ENCODE results near the gene ALKBH4. TPM values are rescaled to one million over a fixed set of nuclear protein-coding genes. Genes with fewer than 3 reads are reported as not detected.
"Not testable (repeated sequence)": the region's sequence is repeated elsewhere in the genome, so short reads cannot be mapped to it uniquely, and the experiment has no call there.

The ALKBH4 gene
- total RNA-seq, 1 experiment from 2014 or later = 31.0 TPM

DNA sequence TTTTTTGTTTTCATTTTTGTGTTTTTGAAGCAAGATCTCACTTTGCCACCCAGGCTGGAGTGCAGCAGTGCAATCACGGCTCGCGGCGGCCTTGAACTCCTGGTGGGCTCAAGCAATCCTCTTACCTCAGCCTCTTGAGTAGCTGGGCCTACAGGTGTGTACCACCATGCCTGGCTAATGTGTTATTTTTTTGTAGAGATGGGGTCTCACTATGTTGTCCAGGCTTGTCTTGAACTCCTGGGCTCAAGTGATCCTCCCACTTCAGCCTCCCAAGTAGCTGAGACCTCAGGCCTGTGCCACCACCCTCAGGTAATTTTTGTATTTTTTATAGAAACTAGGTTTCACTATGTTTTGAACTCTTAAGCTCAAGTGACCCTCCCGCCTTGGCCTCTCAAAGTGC lies 53.7 kb downstream of the ALKBH4 start:
- Histone ChIP-seq H3K9ac (ENCODE audit: low read length) (no peak overlapping the region), H2AFZ (ENCODE audit: low read length) (no peak overlapping the region), H3K27me3 (ENCODE audit: low read length) (no peaks in the 10 kb centered on the region), H3K9me3 (ENCODE audit: low read length) (no peaks in the 10 kb centered on the region), H3K4me3 (ENCODE audit: low read length) (no peak overlapping the region), H3K4me1 (ENCODE audit: insufficient read depth, low read length) (no peaks in the 10 kb centered on the region), H3F3A (ENCODE audit: low read length, unreplicated experiment) (no peaks in the 10 kb centered on the region), H4K20me1 (ENCODE audit: low read length) (no peaks in the 10 kb centered on the region), H3K79me2 (ENCODE audit: low read length) (no peaks in the 10 kb centered on the region), H3K27ac (ENCODE audit: low read length) (no peak overlapping the region), H3K36me3 (ENCODE audit: low read depth, low read length) (peaks cover 51% of the 10 kb centered on the region), H3K9me2 (replicated peaks; ENCODE audit: low read length) (no peaks in the 10 kb centered on the region), H3K4me2 (ENCODE audit: low read length) (no peak overlapping the region)
- TF ChIP-seq, protein P1, sequence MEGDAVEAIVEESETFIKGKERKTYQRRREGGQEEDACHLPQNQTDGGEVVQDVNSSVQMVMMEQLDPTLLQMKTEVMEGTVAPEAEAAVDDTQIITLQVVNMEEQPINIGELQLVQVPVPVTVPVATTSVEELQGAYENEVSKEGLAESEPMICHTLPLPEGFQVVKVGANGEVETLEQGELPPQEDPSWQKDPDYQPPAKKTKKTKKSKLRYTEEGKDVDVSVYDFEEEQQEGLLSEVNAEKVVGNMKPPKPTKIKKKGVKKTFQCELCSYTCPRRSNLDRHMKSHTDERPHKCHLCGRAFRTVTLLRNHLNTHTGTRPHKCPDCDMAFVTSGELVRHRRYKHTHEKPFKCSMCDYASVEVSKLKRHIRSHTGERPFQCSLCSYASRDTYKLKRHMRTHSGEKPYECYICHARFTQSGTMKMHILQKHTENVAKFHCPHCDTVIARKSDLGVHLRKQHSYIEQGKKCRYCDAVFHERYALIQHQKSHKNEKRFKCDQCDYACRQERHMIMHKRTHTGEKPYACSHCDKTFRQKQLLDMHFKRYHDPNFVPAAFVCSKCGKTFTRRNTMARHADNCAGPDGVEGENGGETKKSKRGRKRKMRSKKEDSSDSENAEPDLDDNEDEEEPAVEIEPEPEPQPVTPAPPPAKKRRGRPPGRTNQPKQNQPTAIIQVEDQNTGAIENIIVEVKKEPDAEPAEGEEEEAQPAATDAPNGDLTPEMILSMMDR (conservative IDR thresholded peaks at IDR 0.05; ENCODE audit: low read depth, low read length) = no peak
- TF ChIP-seq EZH2 (IDR thresholded peaks at IDR 0.05; ENCODE audit: low read length, unreplicated experiment) (no peak), EZH2phosphoT487 (IDR thresholded peaks at IDR 0.05; ENCODE audit: borderline replicate concordance, low read length) (no peak)
- ChIA-PET POLR2A (ENCODE audit: unreplicated experiment) (no interaction called here), CTCF (interaction anchor here (0.6 kb wide), 1 partner anchor 762 kb away, joined by 4 read pairs; no protein-coding TSS in a partner anchor)
- intact Hi-C loops (cut with micrococcal nuclease) = loop anchor here (5.0 kb wide), 1 partner anchor 41 kb away; no protein-coding TSS in a partner anchor
- no TSS peak for BruUV-seq (replicated peaks)
- no peak for ATAC-seq
- DNase-seq = no peak

DNA sequence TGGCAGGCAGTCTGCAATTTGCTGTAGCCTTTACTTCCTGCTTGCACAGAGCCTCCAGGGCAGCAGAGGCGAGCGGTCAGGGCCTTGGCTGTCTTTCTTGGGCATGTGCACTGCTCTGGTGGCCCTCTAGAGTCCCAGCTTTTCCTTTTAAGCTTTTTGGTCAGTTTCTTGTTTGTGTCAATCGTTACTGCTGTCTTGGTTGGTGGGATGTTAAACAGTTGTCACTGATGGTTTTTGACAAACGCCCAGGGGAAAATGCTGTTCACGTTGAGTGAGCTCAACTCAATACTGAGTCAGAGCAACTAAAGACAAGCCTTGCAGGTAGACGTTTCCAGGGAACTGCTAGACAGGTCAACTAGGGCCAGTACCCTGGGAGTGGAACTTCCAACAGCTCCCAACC lies 54.5 kb downstream of the ALKBH4 start:
- Histone ChIP-seq H3K4me2 (ENCODE audit: low read length) (no peak overlapping the region), H3K9me2 (replicated peaks; ENCODE audit: low read length) (no peaks in the 10 kb centered on the region), H3K9ac (ENCODE audit: low read length) (no peak overlapping the region), H2AFZ (ENCODE audit: low read length) (no peak overlapping the region), H3K27ac (ENCODE audit: low read length) (no peak overlapping the region), H3K9me3 (ENCODE audit: low read length) (no peaks in the 10 kb centered on the region), H3F3A (ENCODE audit: low read length, unreplicated experiment) (no peaks in the 10 kb centered on the region), H3K4me3 (ENCODE audit: low read length) (no peak overlapping the region), H3K27me3 (ENCODE audit: low read length) (no peaks in the 10 kb centered on the region), H3K4me1 (ENCODE audit: insufficient read depth, low read length) (no peaks in the 10 kb centered on the region), H4K20me1 (ENCODE audit: low read length) (no peaks in the 10 kb centered on the region), H3K36me3 (ENCODE audit: low read depth, low read length) (peaks cover 56% of the 10 kb centered on the region), H3K79me2 (ENCODE audit: low read length) (no peaks in the 10 kb centered on the region)
- ATAC-seq = no peak
- DNase-seq = no peak
- intact Hi-C loops (cut with micrococcal nuclease) = loop anchor here (5.0 kb wide), 1 partner anchor 42 kb away; no protein-coding TSS in a partner anchor
- no TSS peak for BruUV-seq (replicated peaks)
- CTCF ChIA-PET = no interaction called here
- TF ChIP-seq, protein P1 (conservative IDR thresholded peaks at IDR 0.05; ENCODE audit: low read depth, low read length) = no peak
- TF ChIP-seq EZH2 (IDR thresholded peaks at IDR 0.05; ENCODE audit: low read length, unreplicated experiment) (no peak), EZH2phosphoT487 (IDR thresholded peaks at IDR 0.05; ENCODE audit: borderline replicate concordance, low read length) (no peak)
- POLR2A ChIA-PET (ENCODE audit: unreplicated experiment) = interaction anchor here (0.6 kb wide), 1 partner anchor 8 kb away, joined by 4 read pairs; no protein-coding TSS in a partner anchor

DNA sequence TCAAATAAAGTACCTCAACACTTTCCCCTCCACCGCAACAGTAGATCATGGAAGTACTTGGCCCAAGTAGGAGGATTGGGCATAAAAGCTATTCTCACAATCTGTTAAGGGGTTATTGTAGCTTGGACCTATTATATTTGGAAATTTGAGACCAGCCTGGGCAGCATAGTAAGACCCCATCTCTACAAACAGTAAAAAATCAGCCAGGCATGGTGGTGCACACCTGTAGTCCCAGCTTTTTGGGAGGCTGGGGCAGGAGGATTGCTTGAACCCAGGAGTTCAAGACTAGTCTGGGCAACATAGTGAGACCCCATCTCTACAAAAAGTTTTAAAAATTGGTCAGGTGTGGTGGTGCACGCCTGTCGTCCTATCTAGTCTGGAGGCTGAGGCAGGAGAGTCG lies 55.3 kb downstream of the ALKBH4 start:
- ATAC-seq (no peak), DNase-seq (no peak)
- no peak overlapping the region for H3K4me2 ChIP-seq (ENCODE audit: low read length)
- H3K9me3 ChIP-seq (ENCODE audit: low read length) = no peaks in the 10 kb centered on the region
- no TSS peak for BruUV-seq (replicated peaks)
- no peak overlapping the region for H3K9ac ChIP-seq (ENCODE audit: low read length)
- H3K27me3 ChIP-seq (ENCODE audit: low read length) = no peaks in the 10 kb centered on the region
- H3F3A ChIP-seq (ENCODE audit: low read length, unreplicated experiment) = no peaks in the 10 kb centered on the region
- H3K4me3 ChIP-seq (ENCODE audit: low read length) = no peak overlapping the region
- TF ChIP-seq, protein P1 (conservative IDR thresholded peaks at IDR 0.05; ENCODE audit: low read depth, low read length) = no peak
- no peak for TF ChIP-seq EZH2phosphoT487 (IDR thresholded peaks at IDR 0.05; ENCODE audit: borderline replicate concordance, low read length)
- no peak for TF ChIP-seq EZH2 (IDR thresholded peaks at IDR 0.05; ENCODE audit: low read length, unreplicated experiment)
- H4K20me1 ChIP-seq (ENCODE audit: low read length) = no peaks in the 10 kb centered on the region
- POLR2A ChIA-PET (ENCODE audit: unreplicated experiment) = no interaction called here
- no peaks in the 10 kb centered on the region for H3K79me2 ChIP-seq (ENCODE audit: low read length)
- H3K9me2 ChIP-seq (replicated peaks; ENCODE audit: low read length) = no peaks in the 10 kb centered on the region
- H3K27ac ChIP-seq (ENCODE audit: low read length) = no peak overlapping the region
- H3K36me3 ChIP-seq (ENCODE audit: low read depth, low read length) = peaks cover 58% of the 10 kb centered on the region
- intact Hi-C loops (cut with micrococcal nuclease) = no loop called here
- CTCF ChIA-PET = no interaction called here
- H2AFZ ChIP-seq (ENCODE audit: low read length) = no peak overlapping the region
- no peaks in the 10 kb centered on the region for H3K4me1 ChIP-seq (ENCODE audit: insufficient read depth, low read length)

DNA sequence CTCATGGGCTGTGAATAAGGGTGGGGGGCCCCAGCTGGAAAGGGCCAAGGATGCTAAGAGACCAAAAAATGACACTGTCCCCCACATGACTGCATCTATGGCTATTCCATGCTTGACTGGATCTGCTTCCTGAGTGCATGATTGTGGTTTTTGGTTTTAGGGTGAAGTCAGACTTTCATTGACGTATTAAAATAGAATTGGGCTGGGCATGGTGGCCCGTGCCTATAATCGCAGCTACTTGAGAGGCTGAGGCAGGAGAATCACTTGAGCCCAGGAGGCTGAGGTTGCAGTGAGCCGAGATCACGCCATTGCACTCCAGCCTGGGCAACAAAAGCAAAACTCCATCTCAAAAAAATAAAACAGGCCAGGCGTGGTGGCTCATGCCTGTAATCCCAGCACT lies 56.1 kb downstream of the ALKBH4 start:
- H3K27me3 ChIP-seq (ENCODE audit: low read length); POLR2A ChIA-PET (ENCODE audit: unreplicated experiment); H3K27ac ChIP-seq (ENCODE audit: low read length); ATAC-seq; H3K79me2 ChIP-seq (ENCODE audit: low read length); H3K9me3 ChIP-seq (ENCODE audit: low read length); H3K4me3 ChIP-seq (ENCODE audit: low read length); H3K9me2 ChIP-seq (replicated peaks; ENCODE audit: low read length); H2AFZ ChIP-seq (ENCODE audit: low read length); H4K20me1 ChIP-seq (ENCODE audit: low read length); H3K4me1 ChIP-seq (ENCODE audit: insufficient read depth, low read length); BruUV-seq (replicated peaks); H3K4me2 ChIP-seq (ENCODE audit: low read length); CTCF ChIA-PET; H3F3A ChIP-seq (ENCODE audit: low read length, unreplicated experiment); H3K9ac ChIP-seq (ENCODE audit: low read length); DNase-seq; intact Hi-C loops (cut with micrococcal nuclease): not testable (repeated sequence)
- H3K36me3 ChIP-seq (ENCODE audit: low read depth, low read length) = peaks cover 56% of the 10 kb centered on the region
